Muscle layer of colon (tissue), 2 donors: ENCODE data around the gene ACTG1.

ENCODE experiments used
- H3K27ac ChIP-seq: one replicate; pipeline ENCODE4 v1.7.0; 2013; ENCODE audit warnings: low read depth, mild to moderate bottlenecking, low read length, moderate library complexity
- H3K27me3 ChIP-seq, 2 donors: one replicate each; pipeline ENCODE4 v1.7.0; 2013; ENCODE audit warnings: low read length in 2 of 2, mild to moderate bottlenecking in 2 of 2; ENCODE audit not compliant: insufficient read depth in 2 of 2, control insufficient read depth in 1 of 2
- H3K36me3 ChIP-seq: one replicate; pipeline ENCODE4 v1.7.0; 2013; ENCODE audit warnings: mild to moderate bottlenecking, low read length; ENCODE audit not compliant: insufficient read depth
- H3K4me1 ChIP-seq: one replicate; pipeline ENCODE4 v1.7.0; 2013; ENCODE audit warnings: mild to moderate bottlenecking, low read length; ENCODE audit not compliant: insufficient read depth
- H3K4me3 ChIP-seq, 2 donors: one replicate each; pipeline ENCODE4 v1.7.0; 2013; ENCODE audit warnings: low read length in 2 of 2, low read depth in 1 of 2, mild to moderate bottlenecking in 1 of 2, moderate library complexity in 1 of 2
- H3K9ac ChIP-seq: one replicate; pipeline ENCODE4 v1.7.0; 2013; ENCODE audit warnings: low read length
- H3K9me3 ChIP-seq: one replicate; pipeline ENCODE4 v1.7.0; 2013; ENCODE audit warnings: mild to moderate bottlenecking, low read length
- donor health status: abdominal sarcoma.
- donor health status: Adenocarcinoma of cecum.

The ACTG1 gene

DNA sequence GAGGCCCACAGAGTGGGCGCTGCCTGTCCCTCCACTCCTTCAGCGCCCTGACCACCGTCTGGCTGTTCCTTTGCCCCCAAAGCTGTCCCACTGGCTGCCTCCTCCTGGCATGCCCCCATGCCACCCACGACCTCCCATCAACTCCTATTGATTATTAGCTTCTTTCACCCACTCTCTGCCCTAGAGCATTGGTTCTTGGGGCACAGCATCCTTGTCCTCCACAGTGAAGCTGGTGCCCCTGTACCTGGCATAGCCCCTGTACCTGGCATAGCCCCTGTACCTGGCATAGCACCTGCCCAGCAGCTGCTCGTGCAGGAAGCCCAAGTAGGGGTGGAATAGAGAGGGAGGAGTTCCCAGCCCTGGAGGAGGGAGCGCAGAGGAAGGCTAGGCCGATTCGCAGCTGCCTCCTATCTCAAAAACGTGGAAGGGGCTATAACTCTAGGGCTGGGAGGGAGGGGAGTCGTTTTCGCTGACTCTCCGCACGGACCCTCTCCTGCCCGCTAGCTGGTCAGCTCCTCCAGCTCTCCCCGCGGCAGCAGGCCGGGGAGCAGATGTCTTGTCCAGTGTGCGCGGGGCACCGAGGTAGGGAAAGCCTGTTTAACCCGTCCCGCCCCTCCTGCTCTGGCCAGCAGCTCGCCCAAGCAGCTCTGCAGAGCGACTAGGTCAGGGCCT lies 5.7 kb upstream of the ACTG1 start:
- H3K4me3 ChIP-seq, result peak overlapping the region; percentile 40 to 43
- no peaks in the 10 kb centered on the region for H3K36me3 ChIP-seq
- no peaks in the 10 kb centered on the region for H3K9me3 ChIP-seq
- peak overlapping the region; percentile 42 for H3K9ac ChIP-seq
- peaks cover 32% of the 10 kb centered on the region for H3K4me1 ChIP-seq
- peaks cover under 1 to 12% of the 10 kb centered on the region in 2 donors for H3K27me3 ChIP-seq
- H3K27ac ChIP-seq, result peak overlapping the region; percentile 98

GRCh38 chr17:81517339-81518112 lies 4.9 kb upstream of the ACTG1 start:
- H3K4me1 ChIP-seq, result peaks cover 29% of the 10 kb centered on the region
- H3K9me3 ChIP-seq, result no peaks in the 10 kb centered on the region
- H3K27ac ChIP-seq, result peak overlapping the region; percentile 98
- H3K4me3 ChIP-seq, result peak overlapping the region; percentile 1 to 91
- peak overlapping the region; percentile 42 for H3K9ac ChIP-seq
- H3K36me3 ChIP-seq, result no peaks in the 10 kb centered on the region
- peaks cover 0 to 5% of the 10 kb centered on the region in 2 donors for H3K27me3 ChIP-seq

GRCh38 chr17:81517009-81517338 lies 4.4 kb upstream of the ACTG1 start:
- H3K27me3 ChIP-seq, result no peaks in the 10 kb centered on the region
- H3K4me1 ChIP-seq, result peaks cover 29% of the 10 kb centered on the region
- H3K36me3 ChIP-seq, result peaks cover 2% of the 10 kb centered on the region
- peak overlapping the region; percentile 98 for H3K27ac ChIP-seq
- peak overlapping the region; percentile 20 for H3K9ac ChIP-seq
- H3K4me3 ChIP-seq, result peak overlapping the region; percentile 1 to 91
- H3K9me3 ChIP-seq, result no peaks in the 10 kb centered on the region

- H3K9ac ChIP-seq, result peak overlapping the region; percentile 46
- peak overlapping the region; percentile 98 for H3K27ac ChIP-seq
- H3K27me3 ChIP-seq, result no peaks in the 10 kb centered on the region
- H3K4me3 ChIP-seq, result peak overlapping the region; percentile 91 to 99
- H3K36me3 ChIP-seq, result peaks cover 8% of the 10 kb centered on the region
- peaks cover 29% of the 10 kb centered on the region for H3K4me1 ChIP-seq
- no peaks in the 10 kb centered on the region for H3K9me3 ChIP-seq
Measured at GRCh38 chr17:81516439-81516838, 3.8 kb upstream of the ACTG1 start.

- H3K27ac ChIP-seq, result peak overlapping the region; percentile 98
- no peaks in the 10 kb centered on the region for H3K9me3 ChIP-seq
- peaks cover 16% of the 10 kb centered on the region for H3K36me3 ChIP-seq
- H3K9ac ChIP-seq, result peak overlapping the region; percentile 61
- H3K4me3 ChIP-seq, result peak overlapping the region; percentile 91 to 99
- H3K27me3 ChIP-seq, result no peaks in the 10 kb centered on the region
- H3K4me1 ChIP-seq, result peaks cover 29% of the 10 kb centered on the region
Measured at GRCh38 chr17:81515530-81516041, 3.0 kb upstream of the ACTG1 start.

DNA sequence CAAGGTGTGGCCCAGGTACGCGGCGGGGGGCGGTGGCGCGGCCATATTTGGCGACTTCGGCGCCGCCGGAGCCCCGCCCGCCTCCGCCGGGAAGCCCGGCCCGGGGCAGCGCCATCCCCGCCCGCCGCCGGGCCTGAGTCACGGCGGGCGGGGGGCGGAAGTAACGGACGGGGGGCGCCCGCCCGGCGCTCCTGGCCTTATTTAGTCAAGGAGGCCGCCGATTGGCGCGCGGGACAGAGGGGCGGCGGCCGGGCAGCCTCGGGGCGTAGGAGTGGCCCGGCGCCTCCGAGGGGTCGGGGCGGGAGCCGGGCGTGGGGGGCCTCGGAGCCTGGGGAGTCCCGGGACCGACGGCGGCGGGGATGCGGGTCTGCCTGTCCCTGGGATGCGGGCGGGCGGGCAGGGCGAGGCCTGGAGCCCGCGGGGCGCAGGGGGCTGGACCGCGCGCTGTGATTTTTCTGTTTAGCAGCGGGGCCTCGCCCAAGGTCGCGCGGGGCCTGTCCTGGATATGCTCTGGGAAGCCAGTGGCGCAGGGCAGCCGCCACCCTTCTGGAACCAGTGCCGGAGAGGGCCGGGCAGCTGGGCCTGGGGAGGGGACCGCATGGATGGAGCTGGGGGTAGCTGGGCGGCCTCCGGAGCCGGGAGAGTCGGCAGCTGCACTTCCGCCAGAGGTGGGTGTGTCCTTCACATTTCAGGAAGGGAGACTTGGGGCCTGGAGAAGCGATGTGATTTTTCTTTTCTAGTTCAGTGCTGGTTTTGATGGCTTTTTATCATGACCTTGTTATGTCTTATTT lies 2.3 kb upstream of the ACTG1 start:
- Histone ChIP-seq H3K4me1 (peaks cover 28% of the 10 kb centered on the region), H3K9ac (peak overlapping the region; percentile 92), H3K27me3 (no peaks in the 10 kb centered on the region), H3K27ac (peak overlapping the region; percentile 98), H3K36me3 (peaks cover 23% of the 10 kb centered on the region), H3K9me3 (no peaks in the 10 kb centered on the region), H3K4me3 (peak overlapping the region; percentile 91 to 99)

- Histone ChIP-seq H3K9ac (peak overlapping the region; percentile 92), H3K27ac (peak overlapping the region; percentile 98), H3K4me1 (peaks cover 23% of the 10 kb centered on the region), H3K9me3 (no peaks in the 10 kb centered on the region), H3K4me3 (peak overlapping the region; percentile 77 to 99), H3K27me3 (no peaks in the 10 kb centered on the region), H3K36me3 (peaks cover 28% of the 10 kb centered on the region)
Measured at GRCh38 chr17:81514489-81514738, 1.8 kb upstream of the ACTG1 start.

DNA sequence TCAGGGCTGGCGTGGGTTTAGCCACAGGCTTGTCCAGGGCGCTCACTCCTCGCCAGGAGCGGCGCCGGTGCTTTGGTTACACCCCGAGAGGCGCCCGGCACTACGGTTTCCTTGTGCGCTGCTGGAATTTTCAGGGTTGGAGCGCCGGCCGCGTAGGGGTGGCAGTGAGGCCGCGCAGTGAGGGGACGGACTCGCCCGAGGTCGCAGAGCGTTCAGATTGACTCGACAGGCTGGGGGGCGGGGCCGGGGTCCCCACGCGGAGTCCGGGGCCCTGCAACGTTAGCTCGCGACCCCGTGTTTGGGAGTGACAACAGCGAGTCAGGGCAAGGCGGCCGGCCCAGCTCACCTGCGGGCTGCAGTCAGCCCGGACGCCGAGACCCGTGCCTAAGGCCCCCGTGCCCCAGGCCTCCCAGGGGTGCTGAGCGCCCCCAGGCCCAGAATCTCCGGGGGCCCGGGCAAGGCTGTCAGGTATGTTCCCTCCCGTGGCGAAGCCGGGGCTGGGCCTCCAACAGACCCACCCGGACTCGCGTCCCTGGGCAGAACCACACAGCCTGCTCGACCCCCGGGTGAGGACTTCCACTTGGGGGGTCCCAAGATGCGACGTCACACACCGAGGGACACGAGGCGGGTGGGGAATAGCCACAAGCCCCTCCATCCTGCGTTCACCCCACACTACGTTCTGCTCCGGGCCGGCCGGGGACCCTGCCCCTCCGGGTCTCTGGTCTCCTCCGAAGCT lies 1.3 kb upstream of the ACTG1 start:
- H3K36me3 ChIP-seq, result peaks cover 33% of the 10 kb centered on the region
- peak overlapping the region; percentile 92 for H3K9ac ChIP-seq
- no peaks in the 10 kb centered on the region for H3K9me3 ChIP-seq
- no peaks in the 10 kb centered on the region for H3K27me3 ChIP-seq
- peak overlapping the region; percentile 77 to 99 for H3K4me3 ChIP-seq
- H3K4me1 ChIP-seq, result peaks cover 28% of the 10 kb centered on the region
- peak overlapping the region; percentile 98 for H3K27ac ChIP-seq

GRCh38 chr17:81513372-81513752 lies 763 bp upstream of the ACTG1 start:
- Histone ChIP-seq H3K27ac (peak overlapping the region; percentile 98), H3K4me1 (peaks cover 31% of the 10 kb centered on the region), H3K4me3 (peak overlapping the region; percentile 77 to 99), H3K9ac (peak overlapping the region; percentile 92), H3K9me3 (no peaks in the 10 kb centered on the region), H3K27me3 (no peaks in the 10 kb centered on the region), H3K36me3 (peaks cover 38% of the 10 kb centered on the region)

- Histone ChIP-seq H3K4me3 (peak overlapping the region; percentile 77 to 78), H3K9ac (peak overlapping the region; percentile 85), H3K27me3 (no peaks in the 10 kb centered on the region), H3K4me1 (peaks cover 19% of the 10 kb centered on the region), H3K36me3 (peaks cover 38% of the 10 kb centered on the region), H3K9me3 (no peaks in the 10 kb centered on the region), H3K27ac (peak overlapping the region; percentile 90)
Measured at GRCh38 chr17:81511804-81512561, 616 bp downstream of the ACTG1 start.
